HUES48 (cell line): Measurements from ENCODE around the gene TRIM37.

Source experiments
- H3K27ac ChIP-seq: one replicate; pipeline ENCODE4 v1.7.0; 2013; ENCODE audit warnings: low read depth, low read length, inconsistent platforms
- H3K27me3 ChIP-seq: 2 replicates; pipeline ENCODE4 v1.6.1; 2013; ENCODE audit warnings: mild to moderate bottlenecking, low read length; ENCODE audit not compliant: control insufficient read depth, insufficient read depth
- H3K36me3 ChIP-seq: 2 replicates; pipeline ENCODE4 v1.6.1; 2013; ENCODE audit warnings: low read length; ENCODE audit not compliant: control insufficient read depth, insufficient read depth
- H3K4me1 ChIP-seq: 2 replicates; pipeline ENCODE4 v1.6.1; 2013; ENCODE audit warnings: mild to moderate bottlenecking, low read length; ENCODE audit not compliant: control insufficient read depth, insufficient read depth
- H3K4me3 ChIP-seq: 2 replicates; pipeline ENCODE4 v1.5.1; 2013; ENCODE audit warnings: mild to moderate bottlenecking, low read depth, low read length
- H3K9ac ChIP-seq: 2 replicates; pipeline ENCODE4 v1.6.1; 2013; ENCODE audit warnings: mild to moderate bottlenecking, low read depth, low read length, moderate library complexity
- H3K9me3 ChIP-seq: 2 replicates; pipeline ENCODE4 v1.6.1; 2013; ENCODE audit warnings: low read length; ENCODE audit not compliant: control insufficient read depth, insufficient read depth

Gene TRIM37

DNA sequence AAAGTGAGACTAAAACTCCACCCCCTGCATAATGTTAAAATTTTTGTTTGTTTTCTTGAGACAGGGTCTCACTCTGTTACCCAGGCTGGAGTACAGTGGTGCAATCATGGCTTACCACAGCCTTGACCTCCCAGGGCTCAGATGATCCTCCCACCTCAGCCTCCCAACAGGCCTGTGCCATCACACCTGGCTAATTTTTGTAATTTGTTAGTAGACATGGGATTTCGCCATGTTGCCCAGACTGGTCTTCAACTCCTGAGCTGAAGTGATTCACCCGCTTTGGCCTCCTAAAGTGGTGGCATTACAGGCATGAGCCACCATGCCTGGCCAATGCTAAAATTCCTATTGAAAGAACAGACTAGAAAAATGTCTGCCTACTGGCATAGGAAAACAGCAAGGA is 103.8 kb downstream of the TRIM37 start:
- no peak overlapping the region for H3K4me3 ChIP-seq
- H3K9ac ChIP-seq = no peak overlapping the region
- H3K36me3 ChIP-seq = peaks cover 41% of the 10 kb centered on the region
- H3K27ac ChIP-seq = no peak overlapping the region
- H3K9me3 ChIP-seq = no peaks in the 10 kb centered on the region
- no peaks in the 10 kb centered on the region for H3K27me3 ChIP-seq
- peaks cover 13% of the 10 kb centered on the region; the same call in 1 of the 2 replicates for H3K4me1 ChIP-seq

- Histone ChIP-seq H3K36me3 (peaks cover 42% of the 10 kb centered on the region), H3K9ac (no peak overlapping the region), H3K27ac (no peak overlapping the region), H3K4me3 (no peak overlapping the region), H3K4me1 (peaks cover 13% of the 10 kb centered on the region; the same call in 1 of the 2 replicates), H3K9me3 (no peaks in the 10 kb centered on the region), H3K27me3 (no peaks in the 10 kb centered on the region)
Measured at GRCh38 chr17:59002126-59002525, 104.6 kb downstream of the TRIM37 start.

- Histone ChIP-seq H3K4me1 (peaks cover 13% of the 10 kb centered on the region; the same call in 1 of the 2 replicates), H3K27ac (no peak overlapping the region), H3K9me3 (no peaks in the 10 kb centered on the region), H3K36me3 (peaks cover 48% of the 10 kb centered on the region), H3K9ac (no peak overlapping the region), H3K4me3 (no peak overlapping the region), H3K27me3 (no peaks in the 10 kb centered on the region)
Measured at GRCh38 chr17:59001158-59001814, 105.4 kb downstream of the TRIM37 start.

- H3K27ac ChIP-seq = no peak overlapping the region
- peaks cover 13% of the 10 kb centered on the region; the same call in 1 of the 2 replicates for H3K4me1 ChIP-seq
- peaks cover 46% of the 10 kb centered on the region for H3K36me3 ChIP-seq
- no peak overlapping the region for H3K4me3 ChIP-seq
- no peaks in the 10 kb centered on the region for H3K9me3 ChIP-seq
- H3K27me3 ChIP-seq = no peaks in the 10 kb centered on the region
- H3K9ac ChIP-seq = no peak overlapping the region
Measured at GRCh38 chr17:59000022-59000421, 106.7 kb downstream of the TRIM37 start.

DNA sequence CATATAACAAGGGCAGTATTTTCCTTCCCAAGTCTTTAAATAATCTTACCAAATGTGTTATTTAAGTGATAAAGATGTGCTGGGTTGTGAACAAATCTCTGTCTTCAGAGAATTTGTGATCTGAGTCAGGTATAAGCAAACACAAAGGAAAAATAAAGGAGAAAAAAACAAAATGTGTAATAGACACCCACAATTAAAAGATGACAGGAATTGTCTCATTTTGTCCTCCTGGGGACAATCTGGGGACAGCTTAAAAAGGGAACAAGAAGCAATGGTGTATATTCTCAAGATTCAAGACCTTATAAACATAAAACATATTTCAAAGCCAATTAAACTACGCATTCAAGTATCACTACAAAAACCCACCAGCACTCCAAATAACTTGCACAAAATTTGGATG is 107.2 kb downstream of the TRIM37 start:
- H3K27me3 ChIP-seq = no peaks in the 10 kb centered on the region
- H3K4me3 ChIP-seq = no peak overlapping the region
- peaks cover 11% of the 10 kb centered on the region; the same call in 1 of the 2 replicates for H3K4me1 ChIP-seq
- no peak overlapping the region for H3K9ac ChIP-seq
- H3K9me3 ChIP-seq = no peaks in the 10 kb centered on the region
- H3K27ac ChIP-seq = no peak overlapping the region
- H3K36me3 ChIP-seq = peaks cover 46% of the 10 kb centered on the region

GRCh38 chr17:58998871-58999270 is 107.8 kb downstream of the TRIM37 start:
- Histone ChIP-seq H3K9me3 (no peaks in the 10 kb centered on the region), H3K27ac (no peak overlapping the region), H3K36me3 (peaks cover 46% of the 10 kb centered on the region), H3K27me3 (no peaks in the 10 kb centered on the region), H3K4me3 (no peak overlapping the region), H3K9ac (no peak overlapping the region), H3K4me1 (peaks cover 10% of the 10 kb centered on the region; the same call in 1 of the 2 replicates)

GRCh38 chr17:58997756-58998553 is 108.7 kb downstream of the TRIM37 start:
- H3K9ac ChIP-seq = no peak overlapping the region
- no peaks in the 10 kb centered on the region for H3K9me3 ChIP-seq
- H3K27ac ChIP-seq = no peak overlapping the region
- no peaks in the 10 kb centered on the region for H3K27me3 ChIP-seq
- H3K36me3 ChIP-seq = peaks cover 46% of the 10 kb centered on the region
- H3K4me3 ChIP-seq = no peak overlapping the region
- peaks cover 14% of the 10 kb centered on the region; the same call in 1 of the 2 replicates for H3K4me1 ChIP-seq

- Histone ChIP-seq H3K4me3 (no peak overlapping the region), H3K9me3 (no peaks in the 10 kb centered on the region), H3K4me1 (peaks cover 16% of the 10 kb centered on the region; the same call in 1 of the 2 replicates), H3K9ac (no peak overlapping the region), H3K27ac (no peak overlapping the region), H3K36me3 (peaks cover 46% of the 10 kb centered on the region), H3K27me3 (no peaks in the 10 kb centered on the region)
Measured at GRCh38 chr17:58996968-58997367, 109.7 kb downstream of the TRIM37 start.

DNA sequence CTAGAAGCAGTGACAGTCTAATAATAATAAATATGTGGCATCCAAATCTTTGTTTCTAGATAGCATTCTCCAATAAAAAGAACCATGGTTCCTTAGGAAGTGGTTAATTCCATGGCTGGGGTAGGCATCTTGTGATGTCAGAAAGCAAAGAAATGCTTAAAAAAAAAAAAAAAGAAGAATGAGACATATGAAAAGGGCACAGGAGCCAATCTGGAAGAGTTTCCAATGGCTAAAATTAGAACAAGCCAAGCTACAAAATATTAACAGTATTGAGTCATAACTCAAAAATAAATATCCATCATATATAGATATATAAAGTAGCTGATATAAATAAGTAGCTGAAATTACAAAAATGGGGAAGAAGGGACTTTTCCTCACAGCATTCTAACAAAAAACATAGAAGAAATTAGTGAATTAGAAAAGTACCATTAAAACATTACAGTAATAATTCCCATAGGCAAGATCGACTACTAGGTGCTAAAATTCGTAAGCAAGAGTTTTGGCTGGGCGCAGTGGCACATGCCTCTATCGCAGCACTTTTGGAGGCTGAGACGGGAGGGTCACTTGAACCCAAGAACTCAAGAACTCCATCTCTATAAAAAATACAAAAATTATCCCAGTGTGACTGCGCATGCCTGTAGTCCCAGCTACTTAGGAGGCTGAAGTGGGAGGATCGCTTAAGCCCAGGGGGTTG is 111.3 kb downstream of the TRIM37 start:
- peaks cover 13% of the 10 kb centered on the region; the same call in 1 of the 2 replicates for H3K4me1 ChIP-seq
- no peaks in the 10 kb centered on the region for H3K9me3 ChIP-seq
- no peak overlapping the region for H3K27ac ChIP-seq
- no peak overlapping the region for H3K4me3 ChIP-seq
- H3K9ac ChIP-seq = no peak overlapping the region
- H3K27me3 ChIP-seq = no peaks in the 10 kb centered on the region
- peaks cover 40% of the 10 kb centered on the region for H3K36me3 ChIP-seq

- Histone ChIP-seq H3K9me3 (no peaks in the 10 kb centered on the region), H3K27me3 (no peaks in the 10 kb centered on the region), H3K27ac (peak overlapping the region; percentile 69), H3K4me1 (peaks cover 18% of the 10 kb centered on the region), H3K4me3 (no peak overlapping the region), H3K9ac (no peak overlapping the region), H3K36me3 (peaks cover 24% of the 10 kb centered on the region)
Measured at GRCh38 chr17:58993311-58993710, 113.4 kb downstream of the TRIM37 start.
